Measurements from ENCODE around the gene C22orf15.
"Not testable (repeated sequence)": the region's sequence is repeated elsewhere in the genome, so short reads cannot be mapped to it uniquely, and the experiment has no call there.

The C22orf15 gene

GRCh38 chr22:23762842-23763578, at the start of gene C22orf15:
Gene C22orf15, plus strand, starts transcription at chr22:23762990. Its CDS starts 317 bp downstream, at chr22:23763307.
- peak; percentile 25 for DNase-seq

GRCh38 chr22:23713696-23714595, 48.8 kb upstream of the C22orf15 start:
- DNase-seq = peak; percentile 55

GRCh38 chr22:23714596-23715578, 47.9 kb upstream of the C22orf15 start:
- DNase-seq = no peak

GRCh38 chr22:23715806-23716375, 46.9 kb upstream of the C22orf15 start:
- DNase-seq = no peak

GRCh38 chr22:23716811-23717801, 45.7 kb upstream of the C22orf15 start:
- DNase-seq = peak; percentile 88

- no peak for DNase-seq
These were observed 44.2 kb upstream of the C22orf15 start for GRCh38 chr22:23718371-23719165.

- DNase-seq = no peak
These were observed 41.9 kb upstream of the C22orf15 start for GRCh38 chr22:23720855-23721254.

- no peak for DNase-seq
These were observed 40.6 kb upstream of the C22orf15 start for GRCh38 chr22:23722160-23722559.

GRCh38 chr22:23722724-23723123, 40.1 kb upstream of the C22orf15 start:
- DNase-seq = no peak

GRCh38 chr22:23728108-23728507, 34.7 kb upstream of the C22orf15 start:
- DNase-seq = not testable (repeated sequence)

GRCh38 chr22:23737696-23738095, 25.1 kb upstream of the C22orf15 start:
- DNase-seq = no peak

- DNase-seq = no peak
These were observed 20.1 kb upstream of the C22orf15 start for GRCh38 chr22:23742505-23743264.

- no peak for DNase-seq
These were observed 19.5 kb upstream of the C22orf15 start for GRCh38 chr22:23743303-23743705.

- DNase-seq = no peak
These were observed 18.8 kb upstream of the C22orf15 start for GRCh38 chr22:23744001-23744400.

- DNase-seq = no peak
These were observed 18.3 kb upstream of the C22orf15 start for GRCh38 chr22:23744485-23744884.

- DNase-seq = no peak
These were observed 17.0 kb upstream of the C22orf15 start for GRCh38 chr22:23745791-23746190.

GRCh38 chr22:23749841-23750301, 12.9 kb upstream of the C22orf15 start:
- no peak for DNase-seq

- DNase-seq = no peak
These were observed 12.4 kb upstream of the C22orf15 start for GRCh38 chr22:23750367-23750713.

GRCh38 chr22:23750714-23751440, 11.9 kb upstream of the C22orf15 start, which contains the start of gene ZNF70:
Gene ZNF70, minus strand, starts transcription at chr22:23751112. Its CDS starts 5,972 bp downstream, at chr22:23745140.
- DNase-seq = peak; percentile 84
